GM12878 (cell line): Measurements from ENCODE around the gene LTB4R2. TPM values are rescaled to one million over a fixed set of nuclear protein-coding genes. Genes with fewer than 3 reads are reported as not detected.

Source experiments
- ATAC-seq: fragments of 200-7000 bp; cut with Tn5 transposase; 3 replicates; pipeline ENCODE4 v1.9.1; 2020; ENCODE audit warnings: mild to moderate bottlenecking, moderate library complexity
- BruUV-seq: library from RNA; stranded (reverse); fragments of 400-500 nt; replicated peaks from 2 replicates; lab custom pipeline; 2021; lab: Mats Ljungman, UMichigan
- CTCF ChIA-PET: fragments of 300-600 bp; sonication (Branson Sonifier 250); formaldehyde crosslinking; extraction: SDS; loops from one replicate; lab custom pipeline; 2021; ENCODE audit warnings: inconsistent platforms; lab: Yijun Ruan, JAX
- POLR2A ChIA-PET: fragments of 350-600 bp; formaldehyde crosslinking; extraction: SDS; loops from one replicate; lab custom pipeline; 2021; ENCODE audit warnings: inconsistent platforms; lab: Charles Lee
- RAD21 ChIA-PET: fragments of 300-600 bp; sonication (Branson Sonifier 250); formaldehyde crosslinking; loops from one replicate; lab custom pipeline; 2023; ENCODE audit warnings: antibody characterized with exemption; ENCODE audit not compliant: unreplicated experiment; lab: Charles Lee
- SMC1A ChIA-PET: fragments of 300-600 bp; sonication (Branson Sonifier 250); formaldehyde crosslinking; loops from one replicate; lab custom pipeline; 2023; ENCODE audit not compliant: unreplicated experiment, uncharacterized antibody; lab: Charles Lee
- DNase-seq: peaks from one replicate; pipeline ENCODE4 v3.0.0-alpha.2; 2011; ENCODE audit warnings: low read depth, low spot score
- FAIRE-seq: peaks from 3 replicates; lab custom pipeline; 2011; peaks lifted over from hg19 to GRCh38; lab: Jason Lieb, UNC
- H2AFZ ChIP-seq: 2 replicates; pipeline ENCODE4 v1.6.0; 2011; ENCODE audit warnings: low read depth, low read length, control low read depth; ENCODE audit not compliant: control insufficient read depth
- H3K27ac ChIP-seq: 2 replicates; pipeline ENCODE4 v1.5.1; 2011; ENCODE audit warnings: control low read depth; ENCODE audit not compliant: control insufficient read depth, insufficient read depth
- H3K27me3 ChIP-seq, 2 experiments: replicated peaks in 1 of 2; 2 replicates each; pipeline versions ENCODE4 v1.6.0 to v1.6.1; 2011; ENCODE audit warnings: low read length in 1 of 2; ENCODE audit not compliant: control insufficient read depth in 2 of 2, insufficient read depth in 2 of 2
- H3K36me3 ChIP-seq, 2 experiments: 2 replicates each; pipeline ENCODE4 v1.5.1; 2011; ENCODE audit warnings: low read length in 1 of 2; ENCODE audit not compliant: control insufficient read depth in 2 of 2, insufficient read depth in 2 of 2
- H3K4me1 ChIP-seq: 2 replicates; pipeline ENCODE4 v1.6.1; 2011; ENCODE audit warnings: mild to moderate bottlenecking, low read length, moderate library complexity, mixed read lengths; ENCODE audit not compliant: control insufficient read depth, insufficient read depth
- H3K4me2 ChIP-seq: 2 replicates; pipeline ENCODE4 v1.6.0; 2011; ENCODE audit warnings: control low read depth; ENCODE audit not compliant: control insufficient read depth, insufficient read depth
- H3K4me3 ChIP-seq: fragments of 200-600 bp; sonication (generic); 2 replicates; pipeline ENCODE4 v1.5.1; 2016
- H3K79me2 ChIP-seq: 2 replicates; pipeline ENCODE4 v1.6.0; 2011; ENCODE audit warnings: low read length; ENCODE audit not compliant: control insufficient read depth, insufficient read depth
- H3K9ac ChIP-seq: 2 replicates; pipeline ENCODE4 v1.8.0; 2011; ENCODE audit warnings: low read length, control low read depth, mixed read lengths; ENCODE audit not compliant: control insufficient read depth, insufficient read depth
- H3K9me3 ChIP-seq: replicated peaks from 3 replicates; pipeline ENCODE4 v1.5.1; 2011; ENCODE audit warnings: mild to moderate bottlenecking, low read length; ENCODE audit not compliant: control insufficient read depth, insufficient read depth
- H4K20me1 ChIP-seq: 2 replicates; pipeline ENCODE4 v1.6.0; 2011; ENCODE audit not compliant: control insufficient read depth, insufficient read depth
- ATF7 ChIP-seq: fragments of 450-650 bp; IDR thresholded peaks from 2 replicates; pipeline ENCODE4 v1.6.1; 2016; ENCODE audit warnings: low read depth, mild to moderate bottlenecking
- CEBPB ChIP-seq, 2 experiments: fragments of 150-350 bp in 1 of 2; IDR thresholded peaks; 2 replicates each; pipeline ENCODE4 v1.6.1; 2012 to 2014; ENCODE audit warnings: low read depth in 2 of 2, low read length in 2 of 2, borderline replicate concordance in 1 of 2, inconsistent platforms in 1 of 2
- CEBPZ ChIP-seq: fragments of 150-350 bp; IDR thresholded peaks from 2 replicates; pipeline ENCODE4 v1.6.1; 2016; ENCODE audit warnings: low read depth, low read length
- ETV6 ChIP-seq, 2 experiments: fragments of 450-650 bp in 1 of 2; IDR thresholded peaks in 1 of 2; conservative IDR thresholded peaks in 1 of 2; 2 replicates each; pipeline ENCODE4 v1.6.1; 2014; ENCODE audit warnings: antibody characterized with exemption in 1 of 2, borderline replicate concordance in 1 of 2, low read depth in 1 of 2, mild to moderate bottlenecking in 1 of 2, moderate library complexity in 1 of 2
- IRF4 ChIP-seq: IDR thresholded peaks from 2 replicates; pipeline ENCODE4 v1.6.1; 2011; ENCODE audit warnings: low read depth, low read length
- KAT2A ChIP-seq: conservative IDR thresholded peaks from 2 replicates; pipeline ENCODE4 v1.6.1; 2011; ENCODE audit warnings: low read depth, low read length; ENCODE audit not compliant: control insufficient read depth
- NFIC ChIP-seq: IDR thresholded peaks from 2 replicates; pipeline ENCODE4 v1.6.1; 2012; ENCODE audit warnings: low read depth, mild to moderate bottlenecking, inconsistent platforms, low read length, moderate library complexity
- NFYA ChIP-seq: IDR thresholded peaks from 2 replicates; pipeline ENCODE4 v1.6.1; 2011; ENCODE audit warnings: low read depth, mild to moderate bottlenecking, low read length, improper control_type of control experiment, borderline replicate concordance
- NRF1 ChIP-seq: conservative IDR thresholded peaks from 2 replicates; pipeline ENCODE4 v1.6.1; 2011; ENCODE audit warnings: mild to moderate bottlenecking, low read depth, low read length, improper control_type of control experiment
- PKNOX1 ChIP-seq: fragments of 450-650 bp; IDR thresholded peaks from 2 replicates; pipeline ENCODE4 v1.6.1; 2016; ENCODE audit warnings: mild to moderate bottlenecking
- RELB ChIP-seq: fragments of 450-650 bp; IDR thresholded peaks from 2 replicates; pipeline ENCODE4 v1.6.1; 2017; ENCODE audit warnings: low read depth, mild to moderate bottlenecking, moderate library complexity
- SREBF2 ChIP-seq: IDR thresholded peaks from 2 replicates; pipeline ENCODE4 v1.6.1; 2012; ENCODE audit warnings: mild to moderate bottlenecking, low read length
- TAF1 ChIP-seq: IDR thresholded peaks from 2 replicates; pipeline ENCODE4 v1.6.1; 2011; ENCODE audit warnings: mild to moderate bottlenecking, low read depth, low read length, borderline replicate concordance
- ZBTB4 ChIP-seq: fragments of 450-650 bp; formaldehyde crosslinking; IDR thresholded peaks from 2 replicates; pipeline ENCODE4 v1.4.0; 2022; ENCODE audit warnings: mild to moderate bottlenecking, moderate library complexity
- WGBS: methylation state at CpG from one replicate; pipeline ENCODE4 v1.1.6; 2016; ENCODE audit warnings: low lambda C conversion rate; ENCODE audit not compliant: insufficient replicate concordance, insufficient coverage; ENCODE audit errors: missing lambda C conversion rate; 5-methylcytosine and 5-hydroxymethylcytosine counted together
- in situ Hi-C: fragments of 300-500 bp; cut with MboI; formaldehyde crosslinking; loops from 9 replicates; pipeline ENCODE4 v1.14.3; 2018; ENCODE audit warnings: mixed read lengths
- intact Hi-C: fragments of 100-400 bp; cut with micrococcal nuclease; formaldehyde crosslinking; loops from one replicate; pipeline ENCODE4 v1.14.2; 2022; ENCODE audit not compliant: unreplicated experiment
- polyA plus RNA-seq, 11 experiments: library from polyadenylated mRNA; depleted of rRNA in 4 of 11; unstranded in 6 of 11; stranded (reverse) in 5 of 11; fragments of >200 nt; fragmentation: Nextera tagmentation in 4 of 11; fragmentation: Illumina TruSeq in 1 of 11; extraction: Ambion mirVana in 4 of 11; extraction: Trizol in 1 of 11; gene quantifications; 1 replicate in 1 of 11; 2 replicates in 10 of 11; pipeline versions ENCODE4 v1.2.1 to v1.2.3, GENCODE V29; 2011 to 2016; ENCODE audit warnings: inconsistent platforms in 2 of 11, missing spikeins in 2 of 11, low read depth in 1 of 11
- total RNA-seq, 4 experiments: library from RNA; depleted of rRNA in 3 of 4; stranded (reverse); fragments of >200 nt in 3 of 4; fragmentation: Illumina TruSeq in 1 of 4; extraction: Trizol in 1 of 4; gene quantifications; 2 replicates each; pipeline versions ENCODE4 v1.2.1 to v1.2.3, GENCODE V29; 2013 to 2021

LTB4R2 gene
- total and polyA plus RNA-seq, 10 of the 15 experiments (the other 5 are each of a cell fraction or from before 2014, with no cell fraction given) = 0.06 to 16.0 (median 2.6) TPM

- Histone ChIP-seq H3K27ac (no peak overlapping the region), H3K4me3 (no peak overlapping the region), H3K9me3 (no peaks in the 10 kb centered on the region), H3K36me3 (no peaks in the 10 kb centered on the region), H3K4me1 (peaks cover 15% of the 10 kb centered on the region), H3K4me2 (no peak overlapping the region), H4K20me1 (no peaks in the 10 kb centered on the region)
- intact Hi-C loops (no loop called here), in situ Hi-C loops (no loop called here)
- ChIA-PET POLR2A (no interaction called here), RAD21 (interaction anchor here (3.9 kb wide), 1 partner anchor 102 kb away, joined by 26 read pairs; no protein-coding TSS in a partner anchor), CTCF (interaction anchor here (0.8 to 16.6 kb wide), 6 partner anchors 10 to 110 kb away, joined by 3 to 452 read pairs (median 13); partner anchors contain the start of genes CBLN3, KHNYN, RIPK3 and SDR39U1)
- BruUV-seq = no TSS peak
- FAIRE-seq (no peak), DNase-seq (no peak)
- TF ChIP-seq IRF4 = no peak
- no peak for TF ChIP-seq ATF7
- no peak for TF ChIP-seq CEBPB (IDR thresholded peaks at IDR 0.05; ENCODE audit: borderline replicate concordance in 1 of 2, low read depth in 2 of 2, low read length in 2 of 2)
- no peak for TF ChIP-seq ZBTB4
- no peak for TF ChIP-seq RELB
- no peak for TF ChIP-seq CEBPZ
- TF ChIP-seq PKNOX1 = no peak
- no peak for TF ChIP-seq NFYA
- no peak for TF ChIP-seq TAF1
- TF ChIP-seq ETV6 (conservative IDR thresholded peaks at IDR 0.05 in 1 of 2, IDR thresholded peaks at IDR 0.05 in 1 of 2; ENCODE audit: borderline replicate concordance in 1 of 2, low read depth in 1 of 2) = no peak
- no peak for TF ChIP-seq SREBF2
- TF ChIP-seq NRF1 = no peak
- TF ChIP-seq NFIC = no peak
- no peak for TF ChIP-seq KAT2A
- TF ChIP-seq, all 136 proteins: peak for 0
- 55% methylated on average over 12 of the region's 12 CpGs for WGBS
- Histone ChIP-seq H3K27me3 (peaks cover 2 to 6% of the 10 kb centered on the region in 2 experiments; a peak in 3 of 4 replicates), H3K79me2 (no peaks in the 10 kb centered on the region), H3K9ac (no peak overlapping the region), H2AFZ (no peak overlapping the region)
- SMC1A ChIA-PET = interaction anchor here (0.9 to 2.1 kb wide), 2 partner anchors 102 to 108 kb away, joined by 4 to 11 read pairs; no protein-coding TSS in a partner anchor
- no peak for ATAC-seq
Observed at GRCh38 chr14:24329073-24329663, 19.2 kb downstream of the LTB4R2 start.
